ENCODE results near the gene ASTN2. TPM values are rescaled to one million over a fixed set of nuclear protein-coding genes. Genes with fewer than 3 reads are reported as not detected.

The ASTN2 gene
- total and polyA plus RNA-seq, 10 of the 15 experiments (the other 5 are each of a cell fraction or from before 2014, with no cell fraction given): 1.4 to 15.7 (median 7.0) TPM

GRCh38 chr9:117073071-117073470 is 341.8 kb downstream of the ASTN2 start:
- in situ Hi-C loops (cut with MboI): no loop called here

More at GRCh38 chr9:117073071-117073470, 341.8 kb downstream of the ASTN2 start:
- H3K27ac ChIP-seq (ENCODE audit: control insufficient read depth, insufficient read depth): no peak overlapping the region
- SMC1A ChIA-PET (ENCODE audit: uncharacterized antibody, unreplicated experiment): no interaction called here
- H3K9ac ChIP-seq (ENCODE audit: control insufficient read depth, insufficient read depth, low read length): no peak overlapping the region
- H3K27me3 ChIP-seq (replicated peaks in 1 of 2; ENCODE audit: control insufficient read depth in 2 of 2, insufficient read depth in 2 of 2, low read length in 1 of 2): no peaks in the 10 kb centered on the region; a peak in 1 of 4 replicates
- no peak for DNase-seq (ENCODE audit: low read depth, low spot score)
- no peaks in the 10 kb centered on the region for H3K79me2 ChIP-seq (ENCODE audit: control insufficient read depth, insufficient read depth, low read length)
- ATAC-seq: no peak
- no peaks in the 10 kb centered on the region for H3K9me3 ChIP-seq (replicated peaks; ENCODE audit: control insufficient read depth, insufficient read depth, low read length)
- 67% methylated on average over 4 of the region's 4 CpGs for WGBS (ENCODE audit: insufficient coverage, insufficient replicate concordance, low lambda C conversion rate, missing lambda C conversion rate)
- no peaks in the 10 kb centered on the region for H3K4me1 ChIP-seq (ENCODE audit: control insufficient read depth, insufficient read depth, low read length)
- no peak for TF ChIP-seq DPF2 (IDR thresholded peaks at IDR 0.05)
- no peak for TF ChIP-seq EED (IDR thresholded peaks at IDR 0.05; ENCODE audit: low read depth)
- TF ChIP-seq ZBTB11 (CRISPR knock-in tag; IDR thresholded peaks at IDR 0.05): no peak
- TF ChIP-seq NR2C2 (IDR thresholded peaks at IDR 0.05; ENCODE audit: borderline replicate concordance, control insufficient read depth, insufficient read length, low read depth): no peak
- TF ChIP-seq ZNF592 (IDR thresholded peaks at IDR 0.05): no peak
- no peak for TF ChIP-seq TCF3 (IDR thresholded peaks at IDR 0.05; ENCODE audit: borderline replicate concordance, insufficient read depth, low read depth, low read length)
- no peak for TF ChIP-seq IKZF1 (conservative IDR thresholded peaks at IDR 0.05)
- no peak for TF ChIP-seq LARP7 (IDR thresholded peaks at IDR 0.05)
- no peaks in the 10 kb centered on the region for H3K36me3 ChIP-seq (ENCODE audit: control insufficient read depth in 2 of 2, insufficient read depth in 2 of 2, low read length in 1 of 2)
- no peak for FAIRE-seq
- CTCF ChIA-PET: no interaction called here
- no peak overlapping the region for H3K4me2 ChIP-seq (ENCODE audit: control insufficient read depth, insufficient read depth)
- no peaks in the 10 kb centered on the region for H4K20me1 ChIP-seq (ENCODE audit: control insufficient read depth, insufficient read depth)
- H2AFZ ChIP-seq (ENCODE audit: control insufficient read depth, low read depth, low read length): no peak overlapping the region
- BruUV-seq (replicated peaks): no TSS peak
- intact Hi-C loops (cut with micrococcal nuclease; ENCODE audit: unreplicated experiment): no loop called here
- RAD21 ChIA-PET (ENCODE audit: unreplicated experiment): no interaction called here
- POLR2A ChIA-PET: no interaction called here
- H3K4me3 ChIP-seq: no peak overlapping the region
